K562 (cell line): ENCODE measurements around the gene TAPBPL. TPM values are rescaled to one million over a fixed set of nuclear protein-coding genes. Genes with fewer than 3 reads are reported as not detected.

Source experiments
- ATAC-seq: fragments of 200-7000 bp; cut with Tn5 transposase; 3 replicates; pipeline ENCODE4 v1.9.1; 2020; ENCODE audit warnings: moderate library complexity
- BruUV-seq: library from RNA; stranded (reverse); fragments of 400-500 nt; replicated peaks from 2 replicates; lab custom pipeline; 2021; lab: Mats Ljungman, UMichigan
- CTCF ChIA-PET: fragments of 300-600 bp; formaldehyde crosslinking; extraction: SDS; loops from one replicate; lab custom pipeline; 2021; ENCODE audit warnings: low intra/inter-chr PET ratio; lab: Yijun Ruan, JAX
- POLR2A ChIA-PET: fragments of 300-600, 350-650 bp; sonication (Branson Sonifier 250); formaldehyde crosslinking; extraction: SDS; loops from one replicate; lab custom pipeline; 2021; ENCODE audit warnings: antibody characterized with exemption, inconsistent platforms; lab: Yijun Ruan, JAX
- DNase-seq, 4 experiments: peaks; one replicate each; pipeline versions ENCODE4 v3.0.0 to v3.0.0-alpha.2; 2011 to 2018; ENCODE audit warnings: low spot score in 3 of 4, mixed read lengths in 3 of 4; ENCODE audit errors: extremely low read depth in 1 of 4
- FAIRE-seq: peaks from 2 replicates; lab custom pipeline; 2011; peaks lifted over from hg19 to GRCh38; lab: Jason Lieb, UNC
- H2AFZ ChIP-seq: 2 replicates; pipeline ENCODE4 v1.6.0; 2011; ENCODE audit warnings: low read depth, low read length, control low read depth, inconsistent platforms
- H3K27ac ChIP-seq: fragments of 200-600 bp; 3 replicates; pipeline ENCODE4 v1.8.0; 2011; ENCODE audit warnings: low read depth, mild to moderate bottlenecking, control low read depth, inconsistent platforms, low read length, moderate library complexity, mixed read lengths; ENCODE audit errors: extremely low read depth
- H3K27me3 ChIP-seq, 2 experiments: fragments of 300-600 bp in 1 of 2; 2 replicates in 1 of 2; 3 replicates in 1 of 2; pipeline versions ENCODE4 v1.6.0 to v1.8.0; 2011; ENCODE audit warnings: inconsistent platforms in 2 of 2, low read length in 2 of 2, mild to moderate bottlenecking in 1 of 2, mixed read lengths in 1 of 2, moderate library complexity in 1 of 2; ENCODE audit not compliant: control insufficient read depth in 2 of 2, insufficient read depth in 2 of 2
- H3K36me3 ChIP-seq: fragments of 300-600 bp; 3 replicates; pipeline ENCODE4 v1.8.0; 2011; ENCODE audit warnings: mild to moderate bottlenecking, low read length, inconsistent platforms; ENCODE audit not compliant: control insufficient read depth, insufficient read depth
- H3K4me1 ChIP-seq, 2 experiments: fragments of 200-600 bp in 1 of 2; replicated peaks in 1 of 2; 2 replicates in 1 of 2; 3 replicates in 1 of 2; pipeline versions ENCODE4 v1.5.1 to v1.8.0; 2011; ENCODE audit warnings: inconsistent platforms in 2 of 2, low read length in 2 of 2, mild to moderate bottlenecking in 1 of 2, mixed read lengths in 1 of 2, moderate library complexity in 1 of 2; ENCODE audit not compliant: control insufficient read depth in 2 of 2, insufficient read depth in 2 of 2
- H3K4me2 ChIP-seq: 2 replicates; pipeline ENCODE4 v1.6.1; 2011; ENCODE audit warnings: low read length, control low read depth, inconsistent platforms, mixed read lengths; ENCODE audit not compliant: insufficient read depth
- H3K4me3 ChIP-seq: fragments of 200-600 bp; sonication (generic), shearing (Covaris generic); 2 replicates; pipeline ENCODE4 v1.5.1; 2016; ENCODE audit warnings: control low read depth, inconsistent platforms
- H3K79me2 ChIP-seq: fragments of 200-600 bp; 3 replicates; pipeline ENCODE4 v1.8.0; 2011; ENCODE audit warnings: low read length, inconsistent platforms; ENCODE audit not compliant: control insufficient read depth, insufficient read depth
- H3K9ac ChIP-seq, 2 experiments: 2 replicates each; pipeline versions ENCODE4 v1.6.0 to v1.6.1; 2011; ENCODE audit warnings: low read depth in 2 of 2, low read length in 2 of 2, control low read depth in 1 of 2, inconsistent platforms in 1 of 2, mild to moderate bottlenecking in 1 of 2, mixed read lengths in 1 of 2; ENCODE audit not compliant: insufficient read depth in 1 of 2
- H3K9me1 ChIP-seq: one replicate; pipeline ENCODE4 v1.6.0; 2011; ENCODE audit warnings: inconsistent platforms, mild to moderate bottlenecking, low read length, moderate library complexity; ENCODE audit not compliant: control insufficient read depth, insufficient read depth
- H3K9me3 ChIP-seq: replicated peaks from 2 replicates; pipeline ENCODE4 v1.5.1; 2011; ENCODE audit warnings: low read depth, low read length, inconsistent platforms; ENCODE audit not compliant: control insufficient read depth, insufficient read depth
- H4K20me1 ChIP-seq: replicated peaks from 2 replicates; pipeline ENCODE4 v1.6.1; 2011; ENCODE audit warnings: low read length, inconsistent platforms, mixed read lengths; ENCODE audit not compliant: control insufficient read depth, insufficient read depth
- HEY1 ChIP-seq: fragments of 250-450 bp; sonication (Bioruptor Pico); IDR thresholded peaks from 2 replicates; pipeline ENCODE4 v1.5.0; 2020; ENCODE audit warnings: mild to moderate bottlenecking, moderate library complexity, borderline replicate concordance
- PHF21A ChIP-seq: fragments of 450-650 bp; IDR thresholded peaks from 2 replicates; pipeline ENCODE4 v1.6.1; 2017; ENCODE audit warnings: low read depth, borderline replicate concordance
- SAFB2 ChIP-seq: fragments of 200-400 bp; formaldehyde crosslinking; IDR thresholded peaks from 2 replicates; pipeline ENCODE4 v1.6.1; 2018; ENCODE audit warnings: borderline replicate concordance, low read length, low read depth, moderate library complexity; ENCODE audit not compliant: severe bottlenecking
- SIX5 ChIP-seq, 2 experiments: IDR thresholded peaks; 2 replicates each; pipeline ENCODE4 v1.6.1; 2011; ENCODE audit warnings: low read length in 2 of 2, borderline replicate concordance in 1 of 2, low read depth in 1 of 2, mild to moderate bottlenecking in 1 of 2, moderate library complexity in 1 of 2; ENCODE audit not compliant: insufficient read depth in 1 of 2
- SMARCA5 ChIP-seq: fragments of 450-650 bp; IDR thresholded peaks from 2 replicates; pipeline ENCODE4 v1.6.1; 2016
- ZEB2 ChIP-seq: fragments of 450-650 bp; IDR thresholded peaks from 2 replicates; pipeline ENCODE4 v1.6.1; 2016
- ZFPM2 ChIP-seq: fragments of 250-450 bp; sonication (Bioruptor Pico); IDR thresholded peaks from 2 replicates; pipeline ENCODE4 v1.5.1; 2022; ENCODE audit warnings: mild to moderate bottlenecking
- ZNF830 ChIP-seq: fragments of 250-450 bp; sonication (Bioruptor Pico); IDR thresholded peaks from 2 replicates; pipeline ENCODE4 v1.5.0; 2021; ENCODE audit warnings: mild to moderate bottlenecking
- WGBS: fragments of 100-300 bp; shearing (Covaris generic); methylation state at CpG from one replicate; pipeline ENCODE4 v1.1.6; 2016; ENCODE audit warnings: low coverage, mixed read lengths; ENCODE audit not compliant: insufficient coverage; ENCODE audit errors: missing lambda C conversion rate; 5-methylcytosine and 5-hydroxymethylcytosine counted together
- in situ Hi-C: fragments of 300-500 bp; cut with MboI; formaldehyde crosslinking; loops from 4 replicates; pipeline ENCODE4 v1.15.0; 2018; ENCODE audit warnings: inconsistent platforms, mixed read lengths
- intact Hi-C: fragments of 100-400 bp; cut with micrococcal nuclease; formaldehyde crosslinking; loops from 2 replicates; pipeline ENCODE4 v1.14.2; 2022
- polyA plus RNA-seq, 8 experiments: library from polyadenylated mRNA; depleted of rRNA in 4 of 8; stranded (reverse) in 5 of 8; unstranded in 3 of 8; fragments of >200 nt; fragmentation: Nextera tagmentation in 2 of 8; fragmentation: Illumina TruSeq in 1 of 8; extraction: Ambion mirVana in 2 of 8; extraction: Trizol in 1 of 8; gene quantifications; 2 replicates each; pipeline versions ENCODE4 v1.2.1 to v1.2.3, GENCODE V29; 2011 to 2014; ENCODE audit warnings: inconsistent platforms in 1 of 8, missing spikeins in 1 of 8
- total RNA-seq, 7 experiments: library from RNA; depleted of rRNA in 6 of 7; stranded (reverse); fragments of >200 nt in 6 of 7; fragmentation: Illumina TruSeq in 2 of 7; extraction: Trizol in 2 of 7; gene quantifications; 2 replicates each; pipeline versions ENCODE4 v1.2.1 to v1.2.3, GENCODE V29; 2011 to 2021; ENCODE audit warnings: low replicate concordance in 1 of 7
- TF ChIP-seq, protein P1 (sequence below): fragments of 200-800 bp; sonication (Bioruptor generic); IDR thresholded peaks from 2 replicates; pipeline ENCODE4 v1.6.1; 2017; ENCODE audit warnings: missing genetic modification characterization, missing compliant biosample characterization
- TF ChIP-seq, protein P2 (sequence below): fragments of 250-450 bp; sonication (Bioruptor Pico); IDR thresholded peaks from 2 replicates; pipeline ENCODE4 v1.5.1; 2021; ENCODE audit warnings: mild to moderate bottlenecking
- TF ChIP-seq, protein P3 (sequence below): fragments of 150-350 bp; conservative IDR thresholded peaks from 2 replicates; pipeline ENCODE4 v1.6.1; 2014; ENCODE audit warnings: low read length
- TF ChIP-seq, protein P4 (sequence below): sonication (generic); formaldehyde crosslinking; IDR thresholded peaks from 2 replicates; pipeline ENCODE4 v1.8.1; 2022; ENCODE audit warnings: missing genetic modification reagents

TAPBPL gene
- total and polyA plus RNA-seq, 9 of the 15 experiments (the other 6 are each of a cell fraction or from before 2014, with no cell fraction given): 0.29 to 1.6 (median 0.45) TPM

DNA sequence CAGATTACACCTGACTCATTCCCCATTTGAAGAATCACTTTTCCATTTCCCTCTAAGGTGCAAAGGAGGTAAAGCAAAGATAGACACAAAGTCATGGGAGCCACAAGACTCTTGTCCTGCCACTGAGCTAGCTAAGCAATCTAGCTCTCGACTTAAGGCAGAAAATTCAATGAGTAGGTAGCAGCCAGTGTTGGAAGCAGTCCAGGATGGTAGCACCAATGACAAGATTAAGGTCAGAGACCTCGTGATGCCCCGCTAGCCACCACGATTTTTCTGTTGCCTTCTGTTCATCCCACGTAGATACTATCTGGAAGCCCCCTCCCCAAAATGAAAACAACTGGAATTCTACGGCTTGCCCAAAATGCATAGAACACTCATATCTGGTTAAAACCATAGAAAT lies 17.2 kb downstream of the TAPBPL start:
- H3K36me3 ChIP-seq: peaks cover 10% of the 10 kb centered on the region; the same call in 2 of the 3 replicates
- CTCF ChIA-PET: no interaction called here
- POLR2A ChIA-PET: interaction anchor here (0.6 to 1.0 kb wide), 4 partner anchors 10 to 229 kb away, joined by 3 read pairs; no protein-coding TSS in a partner anchor
- ATAC-seq: no peak
- no peaks in the 10 kb centered on the region for H3K9me1 ChIP-seq
- no peaks in the 10 kb centered on the region for H4K20me1 ChIP-seq
- peaks cover 14 to 19% of the 10 kb centered on the region in 2 experiments; a peak in 4 of 5 replicates for H3K4me1 ChIP-seq
- no peak for FAIRE-seq
- no peak overlapping the region for H2AFZ ChIP-seq
- H3K4me2 ChIP-seq: no peak overlapping the region
- no TSS peak for BruUV-seq
- H3K4me3 ChIP-seq: no peak overlapping the region
- H3K9me3 ChIP-seq: no peaks in the 10 kb centered on the region
- H3K27me3 ChIP-seq: no peaks in the 10 kb centered on the region
- intact Hi-C loops (no loop called here), in situ Hi-C loops (loop anchor here (25.0 kb wide), 1 partner anchor 407 kb away; no protein-coding TSS in a partner anchor)
- no peak for DNase-seq
- WGBS: 46% methylated on average over 6 of the region's 6 CpGs
- H3K9ac ChIP-seq: no peak overlapping the region; a peak in 1 of 4 replicates
- TF ChIP-seq ZNF830 (CRISPR knock-in tag): no peak
- TF ChIP-seq, protein P1, sequence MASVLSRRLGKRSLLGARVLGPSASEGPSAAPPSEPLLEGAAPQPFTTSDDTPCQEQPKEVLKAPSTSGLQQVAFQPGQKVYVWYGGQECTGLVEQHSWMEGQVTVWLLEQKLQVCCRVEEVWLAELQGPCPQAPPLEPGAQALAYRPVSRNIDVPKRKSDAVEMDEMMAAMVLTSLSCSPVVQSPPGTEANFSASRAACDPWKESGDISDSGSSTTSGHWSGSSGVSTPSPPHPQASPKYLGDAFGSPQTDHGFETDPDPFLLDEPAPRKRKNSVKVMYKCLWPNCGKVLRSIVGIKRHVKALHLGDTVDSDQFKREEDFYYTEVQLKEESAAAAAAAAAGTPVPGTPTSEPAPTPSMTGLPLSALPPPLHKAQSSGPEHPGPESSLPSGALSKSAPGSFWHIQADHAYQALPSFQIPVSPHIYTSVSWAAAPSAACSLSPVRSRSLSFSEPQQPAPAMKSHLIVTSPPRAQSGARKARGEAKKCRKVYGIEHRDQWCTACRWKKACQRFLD (CRISPR knock-in tag): no peak
- no peak for TF ChIP-seq PHF21A
- no peak for TF ChIP-seq SIX5 (IDR thresholded peaks at IDR 0.05; ENCODE audit: borderline replicate concordance in 1 of 2, insufficient read depth in 1 of 2, low read depth in 1 of 2, low read length in 2 of 2)
- TF ChIP-seq SMARCA5: no peak
- TF ChIP-seq, protein P2, sequence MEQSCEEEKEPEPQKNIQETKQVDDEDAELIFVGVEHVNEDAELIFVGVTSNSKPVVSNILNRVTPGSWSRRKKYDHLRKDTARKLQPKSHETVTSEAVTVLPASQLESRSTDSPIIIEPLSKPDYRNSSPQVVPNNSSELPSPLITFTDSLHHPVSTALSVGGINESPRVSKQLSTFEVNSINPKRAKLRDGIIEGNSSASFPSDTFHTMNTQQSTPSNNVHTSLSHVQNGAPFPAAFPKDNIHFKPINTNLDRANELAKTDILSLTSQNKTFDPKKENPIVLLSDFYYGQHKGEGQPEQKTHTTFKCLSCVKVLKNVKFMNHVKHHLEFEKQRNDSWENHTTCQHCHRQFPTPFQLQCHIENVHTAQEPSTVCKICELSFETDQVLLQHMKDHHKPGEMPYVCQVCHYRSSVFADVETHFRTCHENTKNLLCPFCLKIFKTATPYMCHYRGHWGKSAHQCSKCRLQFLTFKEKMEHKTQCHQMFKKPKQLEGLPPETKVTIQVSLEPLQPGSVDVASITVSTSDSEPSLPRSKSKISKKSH (CRISPR knock-in tag): no peak
- TF ChIP-seq, protein P3, sequence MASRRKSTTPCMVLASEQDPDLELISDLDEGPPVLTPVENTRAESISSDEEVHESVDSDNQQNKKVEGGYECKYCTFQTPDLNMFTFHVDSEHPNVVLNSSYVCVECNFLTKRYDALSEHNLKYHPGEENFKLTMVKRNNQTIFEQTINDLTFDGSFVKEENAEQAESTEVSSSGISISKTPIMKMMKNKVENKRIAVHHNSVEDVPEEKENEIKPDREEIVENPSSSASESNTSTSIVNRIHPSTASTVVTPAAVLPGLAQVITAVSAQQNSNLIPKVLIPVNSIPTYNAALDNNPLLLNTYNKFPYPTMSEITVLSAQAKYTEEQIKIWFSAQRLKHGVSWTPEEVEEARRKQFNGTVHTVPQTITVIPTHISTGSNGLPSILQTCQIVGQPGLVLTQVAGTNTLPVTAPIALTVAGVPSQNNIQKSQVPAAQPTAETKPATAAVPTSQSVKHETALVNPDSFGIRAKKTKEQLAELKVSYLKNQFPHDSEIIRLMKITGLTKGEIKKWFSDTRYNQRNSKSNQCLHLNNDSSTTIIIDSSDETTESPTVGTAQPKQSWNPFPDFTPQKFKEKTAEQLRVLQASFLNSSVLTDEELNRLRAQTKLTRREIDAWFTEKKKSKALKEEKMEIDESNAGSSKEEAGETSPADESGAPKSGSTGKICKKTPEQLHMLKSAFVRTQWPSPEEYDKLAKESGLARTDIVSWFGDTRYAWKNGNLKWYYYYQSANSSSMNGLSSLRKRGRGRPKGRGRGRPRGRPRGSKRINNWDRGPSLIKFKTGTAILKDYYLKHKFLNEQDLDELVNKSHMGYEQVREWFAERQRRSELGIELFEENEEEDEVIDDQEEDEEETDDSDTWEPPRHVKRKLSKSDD: no peak
- no peak for TF ChIP-seq ZFPM2
- no peak for TF ChIP-seq SAFB2
- TF ChIP-seq, protein P4, sequence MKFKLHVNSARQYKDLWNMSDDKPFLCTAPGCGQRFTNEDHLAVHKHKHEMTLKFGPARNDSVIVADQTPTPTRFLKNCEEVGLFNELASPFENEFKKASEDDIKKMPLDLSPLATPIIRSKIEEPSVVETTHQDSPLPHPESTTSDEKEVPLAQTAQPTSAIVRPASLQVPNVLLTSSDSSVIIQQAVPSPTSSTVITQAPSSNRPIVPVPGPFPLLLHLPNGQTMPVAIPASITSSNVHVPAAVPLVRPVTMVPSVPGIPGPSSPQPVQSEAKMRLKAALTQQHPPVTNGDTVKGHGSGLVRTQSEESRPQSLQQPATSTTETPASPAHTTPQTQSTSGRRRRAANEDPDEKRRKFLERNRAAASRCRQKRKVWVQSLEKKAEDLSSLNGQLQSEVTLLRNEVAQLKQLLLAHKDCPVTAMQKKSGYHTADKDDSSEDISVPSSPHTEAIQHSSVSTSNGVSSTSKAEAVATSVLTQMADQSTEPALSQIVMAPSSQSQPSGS (CRISPR knock-in tag): no peak
- no peak for TF ChIP-seq HEY1 (CRISPR knock-in tag)
- TF ChIP-seq ZEB2: no peak
- no peaks in the 10 kb centered on the region; the same call in 2 of the 3 replicates for H3K79me2 ChIP-seq
- H3K27ac ChIP-seq: no peak overlapping the region
